K562 (cell line): ENCODE data around the gene MAP4K1. TPM values are rescaled to one million over a fixed set of nuclear protein-coding genes. Genes with fewer than 3 reads are reported as not detected.
A peak's percentile ranks its signal among the peaks of the same experiment; 100 is the strongest.

Experiments
- BCL6 ChIP-seq: fragments of 250-450 bp; sonication (Bioruptor Pico); IDR thresholded peaks from 2 replicates; pipeline ENCODE4 v1.4.0; 2020
- CCAR2 ChIP-seq: fragments of 200-400 bp; formaldehyde crosslinking; IDR thresholded peaks from 2 replicates; pipeline ENCODE4 v1.6.1; 2017; ENCODE audit warnings: mild to moderate bottlenecking, low read depth, low read length
- DIDO1 ChIP-seq: fragments of 450-650 bp; IDR thresholded peaks from 2 replicates; pipeline ENCODE4 v1.6.1; 2016; ENCODE audit warnings: low read depth, missing biosample characterization, missing genetic modification characterization
- FOSL1 ChIP-seq: fragments of 200-800 bp; sonication (Bioruptor generic); conservative IDR thresholded peaks from 2 replicates; pipeline ENCODE4 v1.6.1; 2016; ENCODE audit warnings: missing genetic modification characterization, missing compliant biosample characterization
- MXI1 ChIP-seq: IDR thresholded peaks from 2 replicates; pipeline ENCODE4 v1.6.1; 2011; ENCODE audit warnings: low read depth, mild to moderate bottlenecking, improper control_type of control experiment, low read length
- NBN ChIP-seq: fragments of 450-650 bp; IDR thresholded peaks from 2 replicates; pipeline ENCODE4 v1.6.1; 2016; ENCODE audit warnings: low read depth, mild to moderate bottlenecking
- NELFE ChIP-seq: IDR thresholded peaks from 2 replicates; pipeline ENCODE4 v1.6.1; 2011; ENCODE audit warnings: mild to moderate bottlenecking; ENCODE audit not compliant: insufficient read depth, insufficient read length
- RBM17 ChIP-seq: fragments of 200-400 bp; formaldehyde crosslinking; IDR thresholded peaks from 2 replicates; pipeline ENCODE4 v1.6.1; 2017; ENCODE audit warnings: low read depth, mild to moderate bottlenecking, low read length, borderline replicate concordance
- RBM25 ChIP-seq: fragments of 200-400 bp; formaldehyde crosslinking; IDR thresholded peaks from 2 replicates; pipeline ENCODE4 v1.6.1; 2018; ENCODE audit warnings: low read length, low read depth, moderate library complexity; ENCODE audit not compliant: severe bottlenecking
- ZBTB17 ChIP-seq: fragments of 450-650 bp; formaldehyde crosslinking; IDR thresholded peaks from 2 replicates; pipeline ENCODE4 v1.4.0; 2020; ENCODE audit warnings: mild to moderate bottlenecking
- ZNF143 ChIP-seq: sonication (generic); formaldehyde crosslinking; IDR thresholded peaks from 2 replicates; pipeline ENCODE4 v1.9.0; 2022; ENCODE audit warnings: mild to moderate bottlenecking, missing genetic modification reagents
- ZNF644 ChIP-seq: fragments of 200-800 bp; sonication (Bioruptor generic); IDR thresholded peaks from 2 replicates; pipeline ENCODE4 v1.6.1; 2016; ENCODE audit warnings: low read depth, missing genetic modification characterization, missing compliant biosample characterization
- ZNF699 ChIP-seq: fragments of 250-450 bp; sonication (Bioruptor Pico); IDR thresholded peaks from 2 replicates; pipeline ENCODE4 v1.8.0; 2021; ENCODE audit warnings: mild to moderate bottlenecking, moderate library complexity; ENCODE audit not compliant: insufficient replicate concordance
- ZZZ3 ChIP-seq: fragments of 450-650 bp; IDR thresholded peaks from 2 replicates; pipeline ENCODE4 v1.6.1; 2016; ENCODE audit warnings: antibody characterized with exemption, mild to moderate bottlenecking, moderate library complexity
- polyA plus RNA-seq, 8 experiments: library from polyadenylated mRNA; depleted of rRNA in 4 of 8; stranded (reverse) in 5 of 8; unstranded in 3 of 8; fragments of >200 nt; fragmentation: Nextera tagmentation in 2 of 8; fragmentation: Illumina TruSeq in 1 of 8; extraction: Ambion mirVana in 2 of 8; extraction: Trizol in 1 of 8; gene quantifications; 2 replicates each; pipeline versions ENCODE4 v1.2.1 to v1.2.3, GENCODE V29; 2011 to 2014; ENCODE audit warnings: inconsistent platforms in 1 of 8, missing spikeins in 1 of 8
- total RNA-seq, 7 experiments: library from RNA; depleted of rRNA in 6 of 7; stranded (reverse); fragments of >200 nt in 6 of 7; fragmentation: Illumina TruSeq in 2 of 7; extraction: Trizol in 2 of 7; gene quantifications; 2 replicates each; pipeline versions ENCODE4 v1.2.1 to v1.2.3, GENCODE V29; 2011 to 2021; ENCODE audit warnings: low replicate concordance in 1 of 7
- TF ChIP-seq, protein P1 (sequence below): fragments of 250-450 bp; sonication (Bioruptor Pico); IDR thresholded peaks from 2 replicates; pipeline ENCODE4 v1.5.0; 2020; ENCODE audit warnings: mild to moderate bottlenecking, borderline replicate concordance
- TF ChIP-seq, protein P2 (sequence below): fragments of 450-650 bp; IDR thresholded peaks from 2 replicates; pipeline ENCODE4 v1.6.1; 2016; ENCODE audit warnings: missing biosample characterization, missing genetic modification characterization
- TF ChIP-seq, protein P3 (sequence below): sonication (generic); formaldehyde crosslinking; IDR thresholded peaks from 2 replicates; pipeline ENCODE4 v1.8.0; 2022; ENCODE audit warnings: mild to moderate bottlenecking, missing genetic modification reagents, borderline replicate concordance
- TF ChIP-seq, protein P4 (sequence below): fragments of 450-650 bp; IDR thresholded peaks from 2 replicates; pipeline ENCODE4 v1.7.0; 2016; ENCODE audit warnings: borderline replicate concordance
- TF ChIP-seq, protein P5 (sequence below): conservative IDR thresholded peaks from 2 replicates; pipeline ENCODE4 v1.6.1; 2011; ENCODE audit warnings: low read depth, mild to moderate bottlenecking, low read length; ENCODE audit not compliant: control insufficient read depth

MAP4K1 gene
- total and polyA plus RNA-seq, 9 of the 15 experiments (the other 6 are each of a cell fraction or from before 2014, with no cell fraction given), result 0.14 to 3.2 (median 0.73) TPM; not detected in 1

DNA sequence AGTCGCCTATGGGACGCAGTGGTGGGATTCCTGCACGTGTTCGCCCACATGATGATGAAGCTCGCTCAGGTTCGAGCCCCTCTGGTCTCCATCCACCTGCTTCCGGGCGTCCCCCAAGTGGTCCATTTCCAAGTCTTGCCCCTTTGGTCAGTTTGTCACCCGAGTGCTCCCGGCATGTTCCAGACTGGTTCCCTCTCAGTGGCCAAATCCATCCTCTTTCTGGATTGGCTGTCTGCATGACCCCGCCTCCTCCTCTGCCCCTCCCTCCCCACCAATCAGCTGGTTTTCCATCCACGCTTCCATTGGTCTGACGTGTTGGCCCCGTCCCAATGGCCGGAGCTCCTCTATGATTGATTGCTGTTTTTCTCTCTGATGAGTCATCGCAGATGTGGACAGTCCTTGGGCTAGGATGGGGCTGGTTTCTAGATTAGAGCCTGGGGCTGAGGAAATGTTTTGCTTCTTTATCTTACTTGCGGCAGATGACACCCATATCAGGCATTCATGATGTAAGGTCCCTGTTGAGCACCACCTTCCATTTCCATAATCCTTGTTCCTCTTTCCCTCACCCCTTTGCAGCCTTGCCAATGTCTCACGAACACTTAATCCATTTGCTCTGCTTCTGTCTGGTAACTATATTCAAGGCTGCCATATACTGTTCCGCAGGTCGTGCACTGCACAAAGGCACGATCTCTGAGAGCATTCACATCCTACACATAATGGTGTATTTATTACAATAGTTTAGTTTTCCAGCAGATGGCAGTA lies 73.8 kb downstream of the MAP4K1 start (continued):
- TF ChIP-seq, protein P1, sequence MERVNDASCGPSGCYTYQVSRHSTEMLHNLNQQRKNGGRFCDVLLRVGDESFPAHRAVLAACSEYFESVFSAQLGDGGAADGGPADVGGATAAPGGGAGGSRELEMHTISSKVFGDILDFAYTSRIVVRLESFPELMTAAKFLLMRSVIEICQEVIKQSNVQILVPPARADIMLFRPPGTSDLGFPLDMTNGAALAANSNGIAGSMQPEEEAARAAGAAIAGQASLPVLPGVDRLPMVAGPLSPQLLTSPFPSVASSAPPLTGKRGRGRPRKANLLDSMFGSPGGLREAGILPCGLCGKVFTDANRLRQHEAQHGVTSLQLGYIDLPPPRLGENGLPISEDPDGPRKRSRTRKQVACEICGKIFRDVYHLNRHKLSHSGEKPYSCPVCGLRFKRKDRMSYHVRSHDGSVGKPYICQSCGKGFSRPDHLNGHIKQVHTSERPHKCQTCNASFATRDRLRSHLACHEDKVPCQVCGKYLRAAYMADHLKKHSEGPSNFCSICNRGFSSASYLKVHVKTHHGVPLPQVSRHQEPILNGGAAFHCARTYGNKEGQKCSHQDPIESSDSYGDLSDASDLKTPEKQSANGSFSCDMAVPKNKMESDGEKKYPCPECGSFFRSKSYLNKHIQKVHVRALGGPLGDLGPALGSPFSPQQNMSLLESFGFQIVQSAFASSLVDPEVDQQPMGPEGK (CRISPR knock-in tag), result no peak
- TF ChIP-seq, protein P2, sequence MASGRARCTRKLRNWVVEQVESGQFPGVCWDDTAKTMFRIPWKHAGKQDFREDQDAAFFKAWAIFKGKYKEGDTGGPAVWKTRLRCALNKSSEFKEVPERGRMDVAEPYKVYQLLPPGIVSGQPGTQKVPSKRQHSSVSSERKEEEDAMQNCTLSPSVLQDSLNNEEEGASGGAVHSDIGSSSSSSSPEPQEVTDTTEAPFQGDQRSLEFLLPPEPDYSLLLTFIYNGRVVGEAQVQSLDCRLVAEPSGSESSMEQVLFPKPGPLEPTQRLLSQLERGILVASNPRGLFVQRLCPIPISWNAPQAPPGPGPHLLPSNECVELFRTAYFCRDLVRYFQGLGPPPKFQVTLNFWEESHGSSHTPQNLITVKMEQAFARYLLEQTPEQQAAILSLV, result no peak
- TF ChIP-seq, protein P3, sequence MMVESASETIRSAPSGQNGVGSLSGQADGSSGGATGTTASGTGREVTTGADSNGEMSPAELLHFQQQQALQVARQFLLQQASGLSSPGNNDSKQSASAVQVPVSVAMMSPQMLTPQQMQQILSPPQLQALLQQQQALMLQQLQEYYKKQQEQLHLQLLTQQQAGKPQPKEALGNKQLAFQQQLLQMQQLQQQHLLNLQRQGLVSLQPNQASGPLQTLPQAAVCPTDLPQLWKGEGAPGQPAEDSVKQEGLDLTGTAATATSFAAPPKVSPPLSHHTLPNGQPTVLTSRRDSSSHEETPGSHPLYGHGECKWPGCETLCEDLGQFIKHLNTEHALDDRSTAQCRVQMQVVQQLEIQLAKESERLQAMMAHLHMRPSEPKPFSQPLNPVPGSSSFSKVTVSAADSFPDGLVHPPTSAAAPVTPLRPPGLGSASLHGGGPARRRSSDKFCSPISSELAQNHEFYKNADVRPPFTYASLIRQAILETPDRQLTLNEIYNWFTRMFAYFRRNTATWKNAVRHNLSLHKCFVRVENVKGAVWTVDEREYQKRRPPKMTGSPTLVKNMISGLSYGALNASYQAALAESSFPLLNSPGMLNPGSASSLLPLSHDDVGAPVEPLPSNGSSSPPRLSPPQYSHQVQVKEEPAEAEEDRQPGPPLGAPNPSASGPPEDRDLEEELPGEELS, result peak; percentile 20; the same call in 1 of the 2 replicates
- TF ChIP-seq, protein P4, sequence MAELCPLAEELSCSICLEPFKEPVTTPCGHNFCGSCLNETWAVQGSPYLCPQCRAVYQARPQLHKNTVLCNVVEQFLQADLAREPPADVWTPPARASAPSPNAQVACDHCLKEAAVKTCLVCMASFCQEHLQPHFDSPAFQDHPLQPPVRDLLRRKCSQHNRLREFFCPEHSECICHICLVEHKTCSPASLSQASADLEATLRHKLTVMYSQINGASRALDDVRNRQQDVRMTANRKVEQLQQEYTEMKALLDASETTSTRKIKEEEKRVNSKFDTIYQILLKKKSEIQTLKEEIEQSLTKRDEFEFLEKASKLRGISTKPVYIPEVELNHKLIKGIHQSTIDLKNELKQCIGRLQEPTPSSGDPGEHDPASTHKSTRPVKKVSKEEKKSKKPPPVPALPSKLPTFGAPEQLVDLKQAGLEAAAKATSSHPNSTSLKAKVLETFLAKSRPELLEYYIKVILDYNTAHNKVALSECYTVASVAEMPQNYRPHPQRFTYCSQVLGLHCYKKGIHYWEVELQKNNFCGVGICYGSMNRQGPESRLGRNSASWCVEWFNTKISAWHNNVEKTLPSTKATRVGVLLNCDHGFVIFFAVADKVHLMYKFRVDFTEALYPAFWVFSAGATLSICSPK, result 0 out of 2 replicates have a peak, but pooled peaks have one; percentile 57
- TF ChIP-seq RBM17, result no peak
- TF ChIP-seq, protein P5, sequence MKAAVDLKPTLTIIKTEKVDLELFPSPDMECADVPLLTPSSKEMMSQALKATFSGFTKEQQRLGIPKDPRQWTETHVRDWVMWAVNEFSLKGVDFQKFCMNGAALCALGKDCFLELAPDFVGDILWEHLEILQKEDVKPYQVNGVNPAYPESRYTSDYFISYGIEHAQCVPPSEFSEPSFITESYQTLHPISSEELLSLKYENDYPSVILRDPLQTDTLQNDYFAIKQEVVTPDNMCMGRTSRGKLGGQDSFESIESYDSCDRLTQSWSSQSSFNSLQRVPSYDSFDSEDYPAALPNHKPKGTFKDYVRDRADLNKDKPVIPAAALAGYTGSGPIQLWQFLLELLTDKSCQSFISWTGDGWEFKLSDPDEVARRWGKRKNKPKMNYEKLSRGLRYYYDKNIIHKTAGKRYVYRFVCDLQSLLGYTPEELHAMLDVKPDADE, result peak; percentile 67; the same call in 1 of the 2 replicates
- TF ChIP-seq NELFE, result no peak
- TF ChIP-seq DIDO1 (tag), result no peak
- no peak; the same call in 1 of the 2 replicates for TF ChIP-seq MXI1
- TF ChIP-seq ZZZ3, result no peak
- peak; percentile 87; the same call in 1 of the 2 replicates for TF ChIP-seq ZNF644 (tag)
- peak; percentile 100 for TF ChIP-seq FOSL1 (tag)
- TF ChIP-seq ZNF699 (CRISPR knock-in tag), result no peak
- peak; percentile 29; the same call in 1 of the 2 replicates for TF ChIP-seq ZBTB17 (CRISPR knock-in tag)
- no peak for TF ChIP-seq CCAR2
- TF ChIP-seq RBM25, result peak; percentile 44
- peak; percentile 98 for TF ChIP-seq NBN
- TF ChIP-seq BCL6, result no peak
- no peak for TF ChIP-seq ZNF143
